NCI-H1417 treated with DMSO at 0.1 percent for 48 hours (cell line): ENCODE measurements around the gene BOC.

ENCODE experiments used
- DNase-seq: peaks from one replicate; lab custom pipeline; 2025; lab: John Stamatoyannopoulos, UW

Gene BOC

DNA sequence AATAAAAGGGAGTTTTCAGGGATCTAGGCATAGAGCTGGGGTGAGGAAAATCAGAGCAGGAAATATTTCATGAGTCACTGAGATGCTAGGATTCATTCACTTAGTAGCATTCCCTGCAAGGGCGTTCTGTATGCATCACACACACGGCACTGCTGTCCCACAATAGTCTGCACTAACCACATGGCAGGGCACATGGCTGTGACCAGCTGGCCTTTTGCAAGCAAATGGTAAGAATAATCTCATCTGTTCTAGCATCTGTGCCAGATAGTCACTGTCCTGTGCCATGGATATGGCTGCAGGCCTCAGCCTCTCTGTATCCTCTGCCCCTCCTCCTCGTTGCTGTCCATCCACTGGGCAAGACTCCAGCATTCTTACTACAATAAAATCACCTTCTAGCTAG lies 37.8 kb downstream of the BOC start:
- no peak for DNase-seq

DNA sequence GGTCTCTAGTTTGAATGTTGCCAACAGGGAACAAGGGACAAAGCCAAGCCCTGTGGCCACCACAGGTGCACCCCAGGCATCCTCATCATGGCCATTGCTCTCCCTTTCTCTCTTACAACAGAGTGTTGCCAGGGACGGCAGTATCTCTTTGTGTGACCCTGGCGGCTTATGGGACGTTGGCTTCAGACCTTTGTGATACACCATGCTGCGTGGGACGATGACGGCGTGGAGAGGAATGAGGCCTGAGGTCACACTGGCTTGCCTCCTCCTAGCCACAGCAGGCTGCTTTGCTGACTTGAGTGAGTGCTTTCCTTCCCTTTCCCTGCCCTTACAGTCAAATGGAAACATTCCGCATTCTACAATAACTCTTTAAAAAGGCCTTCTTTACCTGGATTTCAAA lies 38.2 kb downstream of the BOC start:
- DNase-seq, result no peak

- no peak for DNase-seq
Measured at GRCh38 chr3:113250566-113250965, 39.2 kb downstream of the BOC start.

- DNase-seq, result no peak
Measured at GRCh38 chr3:113251817-113252216, 40.5 kb downstream of the BOC start.

- no peak for DNase-seq
Measured at GRCh38 chr3:113252553-113252952, 41.2 kb downstream of the BOC start.

DNA sequence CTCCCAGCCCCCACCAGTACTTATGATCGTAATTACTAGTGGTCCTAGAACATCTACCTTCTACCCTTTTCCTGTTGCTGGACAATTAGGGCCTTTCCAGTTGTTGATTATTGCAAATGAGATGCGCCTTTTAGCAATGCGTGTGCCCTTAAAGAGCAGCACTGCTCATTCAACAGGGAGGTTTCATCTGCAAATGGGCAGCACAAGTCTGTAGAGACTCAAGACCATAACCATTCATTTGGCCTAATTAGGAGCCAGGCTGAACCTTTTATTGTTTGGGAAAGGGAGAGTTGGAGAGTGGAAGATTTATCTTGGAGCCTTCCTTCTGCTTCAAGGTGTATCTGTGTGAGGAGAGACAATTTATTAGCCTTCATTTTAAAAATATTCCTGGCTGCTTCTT lies 42.3 kb downstream of the BOC start:
- DNase-seq, result no peak

DNA sequence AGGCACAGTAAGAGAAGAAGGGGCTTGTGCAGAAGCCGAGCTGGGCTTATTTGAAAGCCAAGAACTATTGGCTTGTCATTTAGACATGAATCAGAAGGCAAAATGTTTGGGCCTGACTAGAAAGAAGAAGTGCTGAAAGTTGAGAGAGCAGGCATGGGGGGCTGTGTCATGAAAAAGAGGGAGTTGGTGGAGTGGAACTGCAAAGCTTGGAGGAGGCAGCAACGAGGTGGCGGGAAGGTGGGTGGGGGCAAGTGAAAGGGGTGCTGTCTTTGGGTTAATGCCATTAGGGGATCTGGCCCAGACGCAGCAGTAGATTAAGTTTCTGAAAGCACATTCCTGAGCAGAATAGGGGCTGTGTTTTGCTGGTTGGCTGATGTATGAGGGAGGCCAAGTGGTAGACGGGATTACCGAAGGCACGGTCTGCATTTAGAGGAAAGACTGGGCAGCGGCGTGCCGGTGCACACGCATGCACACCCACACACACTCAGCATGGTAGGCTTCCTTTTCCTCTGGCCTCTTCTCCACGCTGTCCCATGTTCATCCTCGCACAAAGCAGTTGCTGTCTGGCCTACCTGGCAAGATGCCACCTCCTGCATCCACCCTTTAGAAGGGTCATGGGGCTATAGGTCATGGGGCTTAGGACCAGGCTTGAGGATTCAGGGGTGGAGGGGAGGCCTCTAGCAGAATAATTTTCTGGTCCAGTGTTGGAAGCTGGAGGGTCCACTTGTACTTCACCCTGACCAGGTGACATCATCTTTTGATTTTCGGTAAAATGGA lies 43.0 kb downstream of the BOC start:
- no peak for DNase-seq

- DNase-seq, result no peak
Measured at GRCh38 chr3:113255100-113255853, 43.9 kb downstream of the BOC start.

- no peak for DNase-seq
Measured at GRCh38 chr3:113255854-113256615, 44.7 kb downstream of the BOC start.

- DNase-seq, result no peak
Measured at GRCh38 chr3:113258361-113258760, 47.0 kb downstream of the BOC start.

- DNase-seq, result no peak
Measured at GRCh38 chr3:113259196-113259595, 47.8 kb downstream of the BOC start.

DNA sequence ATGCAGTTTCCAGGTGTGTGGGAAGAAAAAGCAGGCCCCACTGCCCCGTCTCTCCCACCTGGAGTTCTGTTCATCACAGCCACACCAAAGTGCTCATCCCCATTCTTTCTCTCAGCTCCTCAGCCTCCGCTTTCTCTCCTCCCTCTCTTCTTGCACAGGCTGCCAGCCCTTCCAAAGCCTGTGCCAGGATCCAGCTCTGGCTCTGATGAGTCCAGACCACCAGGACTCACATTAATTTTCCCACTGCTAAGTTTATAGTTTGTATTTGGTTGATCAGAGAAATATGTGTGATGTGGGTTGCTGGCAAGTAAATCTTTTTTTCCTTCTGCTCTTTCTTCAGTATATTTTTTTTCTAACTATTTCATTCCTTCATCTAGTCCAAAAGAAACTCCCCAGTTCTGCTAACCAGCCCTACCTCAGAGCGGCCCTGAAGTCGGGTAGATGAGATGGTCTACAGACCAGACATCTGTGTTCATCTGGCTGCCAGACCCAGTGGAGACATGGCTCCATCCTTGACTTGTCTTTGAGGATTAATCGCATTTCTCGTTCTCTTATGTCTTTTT lies 49.8 kb downstream of the BOC start:
- no peak for DNase-seq

- no peak for DNase-seq
Measured at GRCh38 chr3:113261626-113262303, 50.4 kb downstream of the BOC start.

GRCh38 chr3:113262304-113262665 lies 50.9 kb downstream of the BOC start:
- no peak for DNase-seq

DNA sequence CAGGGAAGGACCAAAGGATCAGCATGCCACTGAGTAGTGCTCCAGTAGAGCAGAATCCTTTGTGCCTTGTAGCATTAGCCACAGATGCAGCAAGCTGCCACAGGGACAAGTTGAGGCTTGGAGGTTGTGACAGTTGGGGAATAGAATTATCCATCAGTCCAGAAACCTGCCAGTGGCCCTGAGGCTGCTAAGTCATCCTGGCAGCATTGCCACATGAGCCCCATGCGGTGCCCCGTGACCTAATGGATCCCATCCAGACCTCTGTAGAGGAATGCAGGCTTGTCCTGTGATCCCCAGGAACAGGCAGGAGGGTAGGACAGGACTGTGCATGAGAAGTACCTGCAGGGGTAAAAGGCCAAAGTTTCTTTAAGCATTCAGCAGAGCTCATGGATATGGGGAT lies 51.7 kb downstream of the BOC start:
- DNase-seq, result no peak

DNA sequence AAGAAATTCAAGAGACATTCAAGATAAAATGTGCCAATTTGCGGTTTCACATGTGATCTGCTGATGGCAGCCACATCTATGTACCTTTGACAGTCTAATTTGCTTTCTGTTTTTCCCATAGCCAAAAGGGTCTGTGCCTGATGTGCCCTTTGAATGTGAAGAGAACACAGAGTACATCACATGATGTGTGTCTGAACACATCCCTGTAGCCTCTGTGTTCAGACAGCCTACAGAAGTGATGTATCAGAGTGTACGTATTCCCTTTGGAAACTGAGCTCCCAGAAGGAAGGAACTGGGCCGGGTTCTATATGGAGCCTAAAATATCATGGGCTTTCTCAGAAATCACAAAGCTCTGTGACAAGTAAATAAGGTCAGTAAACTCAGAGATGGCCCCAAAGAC lies 52.4 kb downstream of the BOC start:
- no peak for DNase-seq

GRCh38 chr3:113264283-113265131 lies 53.1 kb downstream of the BOC start:
- DNase-seq, result no peak

DNA sequence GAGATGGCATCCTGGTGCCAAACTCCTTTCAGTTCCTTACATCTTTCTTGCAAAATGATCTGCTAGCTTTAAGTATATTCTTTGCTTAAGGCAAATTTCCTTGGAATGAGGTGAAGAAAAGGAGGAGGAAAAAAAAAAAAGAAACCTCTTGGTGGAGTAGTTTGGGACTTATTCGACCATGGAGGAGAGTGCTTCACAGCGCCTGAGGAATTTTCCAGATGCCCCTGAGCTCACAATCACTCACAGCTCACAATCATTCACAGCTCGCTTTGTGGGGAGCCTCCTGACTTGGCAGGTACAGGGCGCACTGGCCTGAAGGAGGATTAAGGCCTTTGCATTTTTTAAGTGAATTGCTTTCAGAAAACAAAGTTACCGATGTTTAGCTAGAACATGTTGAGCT lies 53.9 kb downstream of the BOC start:
- no peak for DNase-seq

DNA sequence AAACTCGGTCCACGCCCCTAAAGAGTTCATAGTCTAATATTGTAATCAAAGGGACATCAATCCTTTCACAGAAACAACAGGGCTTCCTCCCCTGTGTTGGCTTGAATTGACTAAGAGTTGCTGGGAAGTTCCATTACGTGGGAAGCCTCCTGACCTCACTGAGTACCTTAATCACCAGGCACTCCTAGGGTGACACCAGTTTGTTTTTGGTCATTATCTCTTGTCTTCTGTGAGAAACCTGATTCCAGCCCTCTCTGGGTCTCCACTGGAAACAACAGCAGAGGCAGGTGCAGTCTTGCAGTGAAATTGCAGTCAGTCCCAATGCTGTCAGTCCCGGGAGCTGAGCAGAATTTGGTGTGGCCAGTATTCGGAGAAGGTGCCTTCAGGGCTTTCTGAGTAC lies 55.4 kb downstream of the BOC start:
- DNase-seq, result no peak

- DNase-seq, result no peak
Measured at GRCh38 chr3:113268311-113268710, 57.0 kb downstream of the BOC start.

DNA sequence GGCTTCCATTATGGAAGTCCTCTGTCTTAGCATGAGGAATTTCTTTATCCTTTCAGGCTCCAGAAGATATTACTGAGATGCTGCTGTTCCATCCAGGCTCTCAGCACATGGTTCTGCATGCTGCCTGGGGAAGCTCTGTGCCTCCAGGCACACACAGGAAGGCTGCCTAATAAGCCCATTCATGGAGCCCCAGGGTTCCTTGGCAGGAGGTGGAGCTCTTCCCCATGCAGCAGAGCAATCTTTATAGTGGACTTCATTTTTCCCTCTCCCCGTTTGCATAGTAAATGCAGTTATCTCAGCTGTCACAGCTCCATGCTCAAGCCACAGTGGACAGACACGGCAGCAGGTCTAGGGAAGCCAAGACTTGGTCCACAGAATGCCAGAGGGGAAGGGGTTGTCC lies 57.6 kb downstream of the BOC start:
- no peak for DNase-seq
